PC-3 (cell line): ENCODE results near the gene CD99. TPM values are rescaled to one million over a fixed set of nuclear protein-coding genes. Genes with fewer than 3 reads are reported as not detected.

Experiments
- ATAC-seq: fragments of 200-7000 bp; cut with Tn5 transposase; 2 replicates; pipeline ENCODE4 v1.9.1; 2020; ENCODE audit warnings: mild to moderate bottlenecking, moderate library complexity
- BruUV-seq: library from RNA; stranded (reverse); fragments of 400-500 nt; replicated peaks from 2 replicates; lab custom pipeline; 2021; lab: Mats Ljungman, UMichigan
- CTCF ChIA-PET: fragments of 300-600 bp; sonication (Branson Sonifier 250); formaldehyde crosslinking; loops from one replicate; lab custom pipeline; 2022; ENCODE audit warnings: antibody characterized with exemption; lab: Charles Lee
- POLR2A ChIA-PET: fragments of 300-600 bp; sonication (Branson Sonifier 250); formaldehyde crosslinking; loops from one replicate; lab custom pipeline; 2022; ENCODE audit warnings: antibody characterized with exemption; ENCODE audit not compliant: unreplicated experiment; lab: Charles Lee
- DNase-seq: peaks from one replicate; pipeline ENCODE4 v3.0.0-alpha.2; 2015
- H2AFZ ChIP-seq: fragments of 300-600 bp; sonication (generic); 2 replicates; pipeline ENCODE4 v1.6.0; 2016; ENCODE audit warnings: antibody characterized with exemption, low read length
- H3F3A ChIP-seq: fragments of 300-600 bp; sonication (generic); one replicate; pipeline ENCODE4 v1.6.0; 2017; ENCODE audit warnings: antibody characterized with exemption, low read length, control low read depth, mild to moderate bottlenecking; ENCODE audit not compliant: unreplicated experiment
- H3K27ac ChIP-seq: fragments of 300-600 bp; sonication (generic); 2 replicates; pipeline ENCODE4 v1.5.1; 2016; ENCODE audit warnings: mild to moderate bottlenecking, low read length
- H3K27me3 ChIP-seq: fragments of 300-600 bp; sonication (generic); 2 replicates; pipeline ENCODE4 v1.6.1; 2016; ENCODE audit warnings: low read length, mixed read lengths
- H3K36me3 ChIP-seq: fragments of 300-600 bp; sonication (generic); 2 replicates; pipeline ENCODE4 v1.6.1; 2016; ENCODE audit warnings: low read depth, mixed run types, low read length, mixed read lengths
- H3K4me1 ChIP-seq: fragments of 300-600 bp; sonication (generic); 2 replicates; pipeline ENCODE4 v1.5.1; 2016; ENCODE audit warnings: low read length; ENCODE audit not compliant: insufficient read depth
- H3K4me2 ChIP-seq: fragments of 300-600 bp; sonication (generic); 2 replicates; pipeline ENCODE4 v1.6.0; 2016; ENCODE audit warnings: low read length
- H3K4me3 ChIP-seq: fragments of 300-600 bp; sonication (generic); 2 replicates; pipeline ENCODE4 v1.5.1; 2016; ENCODE audit warnings: mild to moderate bottlenecking, low read length, mixed read lengths
- H3K79me2 ChIP-seq: fragments of 300-600 bp; sonication (generic); 2 replicates; pipeline ENCODE4 v1.6.1; 2017; ENCODE audit warnings: low read length, mixed read lengths
- H3K9ac ChIP-seq: fragments of 300-600 bp; sonication (generic); 2 replicates; pipeline ENCODE4 v1.6.0; 2016; ENCODE audit warnings: mild to moderate bottlenecking, low read length
- H3K9me2 ChIP-seq: fragments of 300-600 bp; sonication (generic); replicated peaks from 2 replicates; pipeline ENCODE4 v1.6.1; 2016; ENCODE audit warnings: mixed run types, low read length, mixed read lengths
- H3K9me3 ChIP-seq: fragments of 300-600 bp; sonication (generic); 2 replicates; pipeline ENCODE4 v1.6.1; 2016; ENCODE audit warnings: low read length, mixed read lengths
- H4K20me1 ChIP-seq: fragments of 300-600 bp; sonication (generic); 2 replicates; pipeline ENCODE4 v1.6.1; 2016; ENCODE audit warnings: low read length, mixed read lengths
- CTCF ChIP-seq: fragments of 300-600 bp; sonication (generic); conservative IDR thresholded peaks from 2 replicates; pipeline ENCODE4 v1.5.1; 2017; ENCODE audit warnings: antibody characterized with exemption, low read depth, mild to moderate bottlenecking, low read length
- EZH2 ChIP-seq: fragments of 300-600 bp; sonication (generic); IDR thresholded peaks from one replicate; pipeline ENCODE4 v1.6.1; 2017; ENCODE audit warnings: antibody characterized with exemption, mild to moderate bottlenecking, low read length; ENCODE audit not compliant: unreplicated experiment
- EZH2phosphoT487 ChIP-seq: fragments of 300-600 bp; sonication (generic); IDR thresholded peaks from 2 replicates; pipeline ENCODE4 v1.6.1; 2018; ENCODE audit warnings: mild to moderate bottlenecking, antibody characterized with exemption, low read length, borderline replicate concordance
- intact Hi-C: fragments of 100-400 bp; cut with micrococcal nuclease; formaldehyde crosslinking; loops from 2 replicates; pipeline ENCODE4 v1.9.0; 2023
- total RNA-seq: library from RNA; depleted of rRNA; stranded (reverse); fragments of >200 nt; gene quantifications from 2 replicates; pipeline ENCODE4 v1.2.3, GENCODE V29; 2014

CD99 gene
- total RNA-seq, 1 experiment from 2014 or later, result 202 TPM

DNA sequence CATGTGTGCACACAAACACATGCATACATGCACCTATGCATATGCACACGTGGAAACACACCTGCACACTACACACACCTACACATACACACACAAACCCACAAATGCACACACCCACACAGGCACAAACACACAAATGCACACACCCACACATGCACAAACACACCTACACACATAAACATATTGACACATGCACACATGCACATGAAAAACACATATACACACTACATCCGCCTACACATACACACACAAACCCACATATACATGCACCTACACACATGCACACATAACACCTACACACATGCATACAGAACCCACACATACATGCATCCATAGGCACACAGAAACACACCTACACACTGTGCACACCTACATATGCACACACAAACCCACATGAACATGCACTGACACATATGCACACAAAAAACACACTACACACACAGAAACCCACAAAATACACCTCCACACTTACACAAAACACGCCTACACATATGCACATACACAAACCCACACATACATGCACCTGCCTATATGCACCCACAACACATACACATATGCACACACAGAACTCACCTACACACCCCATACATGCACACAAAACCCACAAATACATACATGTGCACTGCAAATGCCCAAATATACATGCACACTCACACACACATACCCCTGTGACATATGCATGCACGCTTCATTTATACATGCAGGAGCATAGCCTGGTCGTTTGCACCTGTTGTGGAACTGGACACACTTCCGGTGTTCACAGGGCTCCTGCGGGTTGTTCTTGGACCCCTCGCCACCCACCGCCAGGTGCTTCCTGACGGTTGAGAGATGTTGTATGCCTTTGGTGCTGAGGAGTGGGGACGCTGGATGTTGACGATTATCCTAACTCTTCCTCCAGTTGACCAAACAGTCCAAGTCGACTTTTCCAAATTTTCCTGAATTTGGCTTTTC lies 22.1 kb downstream of the CD99 start:
- Histone ChIP-seq H3K27me3 (no peaks in the 10 kb centered on the region), H3K79me2 (peaks cover 41% of the 10 kb centered on the region), H2AFZ (no peak overlapping the region), H3K36me3 (peaks cover 7% of the 10 kb centered on the region; the same call in 1 of the 2 replicates), H3K4me3 (no peak overlapping the region), H3K9me3 (no peaks in the 10 kb centered on the region), H3K9ac (no peak overlapping the region), H3K27ac (no peak overlapping the region), H4K20me1 (no peaks in the 10 kb centered on the region), H3K4me2 (no peak overlapping the region), H3F3A (no peaks in the 10 kb centered on the region), H3K9me2 (no peaks in the 10 kb centered on the region), H3K4me1 (peaks cover 27% of the 10 kb centered on the region)
- DNase-seq (no peak), ATAC-seq (no peak)
- TF ChIP-seq CTCF, result no peak
- no peak for TF ChIP-seq EZH2
- no peak for TF ChIP-seq EZH2phosphoT487
- ChIA-PET POLR2A (no interaction called here), CTCF (no interaction called here)
- intact Hi-C loops, result loop anchor here (5.0 kb wide), 1 partner anchor 36 kb away; no protein-coding TSS in a partner anchor
- no TSS peak for BruUV-seq

GRCh38 chrX:2714551-2714950 lies 23.5 kb downstream of the CD99 start:
- BruUV-seq, result no TSS peak
- Histone ChIP-seq H3K36me3 (peaks cover 7% of the 10 kb centered on the region; the same call in 1 of the 2 replicates), H3K4me1 (peaks cover 13% of the 10 kb centered on the region), H3K79me2 (peaks cover 28% of the 10 kb centered on the region), H3K27me3 (no peaks in the 10 kb centered on the region), H3K9ac (no peak overlapping the region), H4K20me1 (no peaks in the 10 kb centered on the region), H2AFZ (no peak overlapping the region), H3K9me2 (no peaks in the 10 kb centered on the region), H3K9me3 (no peaks in the 10 kb centered on the region), H3K4me3 (no peak overlapping the region), H3K27ac (no peak overlapping the region), H3K4me2 (no peak overlapping the region), H3F3A (no peaks in the 10 kb centered on the region)
- TF ChIP-seq EZH2 (no peak), EZH2phosphoT487 (no peak), CTCF (no peak)
- DNase-seq (no peak), ATAC-seq (no peak)
- ChIA-PET CTCF (no interaction called here), POLR2A (no interaction called here)
- intact Hi-C loops, result loop anchor here (5.0 kb wide), 1 partner anchor 37 kb away; no protein-coding TSS in a partner anchor
